Measurements from ENCODE around the gene CEP112. TPM values are rescaled to one million over a fixed set of nuclear protein-coding genes. Genes with fewer than 3 reads are reported as not detected.

Gene CEP112
- total and polyA plus RNA-seq, 2 of the 13 experiments (the other 11 are each of a cell fraction or from before 2014, with no cell fraction given), result 1.2 to 3.4 TPM

GRCh38 chr17:65750631-65751115 lies 441.3 kb downstream of the CEP112 start (continued):
- TF ChIP-seq ZBTB34 (CRISPR knock-in tag; IDR thresholded peaks at IDR 0.05), result peak; percentile 96
- peak; percentile 96 for TF ChIP-seq NFIC (IDR thresholded peaks at IDR 0.05; ENCODE audit: low read length)
- peak; percentile 72 for TF ChIP-seq FOXP4 (CRISPR knock-in tag; IDR thresholded peaks at IDR 0.05)
- TF ChIP-seq MIER3 (CRISPR knock-in tag; IDR thresholded peaks at IDR 0.05; ENCODE audit: borderline replicate concordance), result peak; percentile 73; the same call in 1 of the 2 replicates
- peak; percentile 59; the same call in 1 of the 2 replicates for TF ChIP-seq STAT5B (CRISPR knock-in tag; IDR thresholded peaks at IDR 0.05)
- peak; percentile 81 for TF ChIP-seq FOXA3 (CRISPR knock-in tag; IDR thresholded peaks at IDR 0.05)
- TF ChIP-seq, protein P1, sequence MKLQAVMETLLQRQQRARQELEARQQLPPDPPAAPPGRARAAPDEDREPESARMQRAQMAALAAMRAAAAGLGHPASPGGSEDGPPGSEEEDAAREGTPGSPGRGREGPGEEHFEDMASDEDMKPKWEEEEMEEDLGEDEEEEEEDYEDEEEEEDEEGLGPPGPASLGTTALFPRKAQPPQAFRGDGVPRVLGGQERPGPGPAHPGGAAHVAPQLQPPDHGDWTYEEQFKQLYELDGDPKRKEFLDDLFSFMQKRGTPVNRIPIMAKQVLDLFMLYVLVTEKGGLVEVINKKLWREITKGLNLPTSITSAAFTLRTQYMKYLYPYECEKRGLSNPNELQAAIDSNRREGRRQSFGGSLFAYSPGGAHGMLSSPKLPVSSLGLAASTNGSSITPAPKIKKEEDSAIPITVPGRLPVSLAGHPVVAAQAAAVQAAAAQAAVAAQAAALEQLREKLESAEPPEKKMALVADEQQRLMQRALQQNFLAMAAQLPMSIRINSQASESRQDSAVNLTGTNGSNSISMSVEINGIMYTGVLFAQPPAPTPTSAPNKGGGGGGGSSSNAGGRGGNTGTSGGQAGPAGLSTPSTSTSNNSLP (IDR thresholded peaks at IDR 0.05; ENCODE audit: low read depth, low read length), result no peak
- no peak for TF ChIP-seq HNF4G (IDR thresholded peaks at IDR 0.05; ENCODE audit: borderline replicate concordance, low read depth, low read length)
- TF ChIP-seq HNF4G (CRISPR knock-in tag; IDR thresholded peaks at IDR 0.05; ENCODE audit: borderline replicate concordance, low read depth), result no peak
- TF ChIP-seq NFYB (CRISPR knock-in tag; IDR thresholded peaks at IDR 0.05), result no peak
- peak; percentile 51; the same call in 1 of the 2 replicates for TF ChIP-seq HNF4A (CRISPR knock-in tag; IDR thresholded peaks at IDR 0.05)
- peak; percentile 91 for TF ChIP-seq FOSL2 (CRISPR knock-in tag; IDR thresholded peaks at IDR 0.05)
- TF ChIP-seq, protein P2, sequence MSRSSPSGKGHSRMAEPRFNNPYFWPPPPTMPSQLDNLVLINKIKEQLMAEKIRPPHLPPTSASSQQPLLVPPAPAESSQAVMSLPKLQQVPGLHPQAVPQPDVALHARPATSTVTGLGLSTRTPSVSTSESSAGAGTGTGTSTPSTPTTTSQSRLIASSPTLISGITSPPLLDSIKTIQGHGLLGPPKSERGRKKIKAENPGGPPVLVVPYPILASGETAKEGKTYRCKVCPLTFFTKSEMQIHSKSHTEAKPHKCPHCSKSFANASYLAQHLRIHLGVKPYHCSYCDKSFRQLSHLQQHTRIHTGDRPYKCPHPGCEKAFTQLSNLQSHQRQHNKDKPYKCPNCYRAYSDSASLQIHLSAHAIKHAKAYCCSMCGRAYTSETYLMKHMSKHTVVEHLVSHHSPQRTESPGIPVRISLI (CRISPR knock-in tag; IDR thresholded peaks at IDR 0.05; ENCODE audit: borderline replicate concordance), result peak; percentile 96
- TF ChIP-seq, protein P3, sequence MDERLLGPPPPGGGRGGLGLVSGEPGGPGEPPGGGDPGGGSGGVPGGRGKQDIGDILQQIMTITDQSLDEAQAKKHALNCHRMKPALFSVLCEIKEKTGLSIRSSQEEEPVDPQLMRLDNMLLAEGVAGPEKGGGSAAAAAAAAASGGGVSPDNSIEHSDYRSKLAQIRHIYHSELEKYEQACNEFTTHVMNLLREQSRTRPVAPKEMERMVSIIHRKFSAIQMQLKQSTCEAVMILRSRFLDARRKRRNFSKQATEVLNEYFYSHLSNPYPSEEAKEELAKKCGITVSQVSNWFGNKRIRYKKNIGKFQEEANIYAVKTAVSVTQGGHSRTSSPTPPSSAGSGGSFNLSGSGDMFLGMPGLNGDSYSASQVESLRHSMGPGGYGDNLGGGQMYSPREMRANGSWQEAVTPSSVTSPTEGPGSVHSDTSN (CRISPR knock-in tag; IDR thresholded peaks at IDR 0.05), result peak; percentile 59; the same call in 1 of the 2 replicates
- TF ChIP-seq, protein P4, sequence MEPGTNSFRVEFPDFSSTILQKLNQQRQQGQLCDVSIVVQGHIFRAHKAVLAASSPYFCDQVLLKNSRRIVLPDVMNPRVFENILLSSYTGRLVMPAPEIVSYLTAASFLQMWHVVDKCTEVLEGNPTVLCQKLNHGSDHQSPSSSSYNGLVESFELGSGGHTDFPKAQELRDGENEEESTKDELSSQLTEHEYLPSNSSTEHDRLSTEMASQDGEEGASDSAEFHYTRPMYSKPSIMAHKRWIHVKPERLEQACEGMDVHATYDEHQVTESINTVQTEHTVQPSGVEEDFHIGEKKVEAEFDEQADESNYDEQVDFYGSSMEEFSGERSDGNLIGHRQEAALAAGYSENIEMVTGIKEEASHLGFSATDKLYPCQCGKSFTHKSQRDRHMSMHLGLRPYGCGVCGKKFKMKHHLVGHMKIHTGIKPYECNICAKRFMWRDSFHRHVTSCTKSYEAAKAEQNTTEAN (CRISPR knock-in tag; conservative IDR thresholded peaks at IDR 0.05), result 0 out of 2 replicates have a peak, but pooled peaks have one; percentile 35
- peak; percentile 73; the same call in 1 of the 2 replicates for TF ChIP-seq ZFP1 (CRISPR knock-in tag; IDR thresholded peaks at IDR 0.05)
- 0 out of 2 replicates have a peak, but pooled peaks have one; percentile 15 for TF ChIP-seq ZMYM3 (CRISPR knock-in tag; IDR thresholded peaks at IDR 0.05)
- peak; percentile 48; the same call in 1 of the 2 replicates for TF ChIP-seq MNT (IDR thresholded peaks at IDR 0.05)
- TF ChIP-seq MTA3 (CRISPR knock-in tag; IDR thresholded peaks at IDR 0.05), result no peak
- TF ChIP-seq KDM3A (CRISPR knock-in tag; IDR thresholded peaks at IDR 0.05; ENCODE audit: low read depth), result no peak
- peak; percentile 63 for TF ChIP-seq PHF21A (CRISPR knock-in tag; IDR thresholded peaks at IDR 0.05)

All from HepG2 (cell line).